Neural cell (in vitro differentiated cells): ENCODE results near the gene GOLGA6L2. TPM values are rescaled to one million over a fixed set of nuclear protein-coding genes. Genes with fewer than 3 reads are reported as not detected.

Source experiments
- H2AFZ ChIP-seq: fragments of 200-600, 300-800 bp; sonication (generic), shearing (Covaris generic); 2 replicates; pipeline ENCODE4 v1.6.0; 2014; ENCODE audit warnings: low read depth, mild to moderate bottlenecking, antibody characterized with exemption, low read length, moderate library complexity
- H3F3A ChIP-seq: fragments of 200-600 bp; shearing (Covaris generic); 2 replicates; pipeline ENCODE4 v1.6.1; 2016; ENCODE audit warnings: mild to moderate bottlenecking, moderate library complexity, mixed read lengths, antibody characterized with exemption, low read length; ENCODE audit not compliant: insufficient read depth, poor library complexity, severe bottlenecking
- H3K27ac ChIP-seq: fragments of 200-600, 300-800 bp; sonication (generic), shearing (Covaris generic); 2 replicates; pipeline ENCODE4 v1.5.1; 2014; ENCODE audit warnings: mild to moderate bottlenecking, low read length, moderate library complexity
- H3K27me3 ChIP-seq: fragments of 300-800, 200-600 bp; sonication (generic), shearing (Covaris generic); 2 replicates; pipeline ENCODE4 v1.6.0; 2014; ENCODE audit warnings: mild to moderate bottlenecking, low read depth, low read length, moderate library complexity; ENCODE audit not compliant: insufficient read depth
- H3K36me3 ChIP-seq: fragments of 300-800, 200-600 bp; sonication (generic), shearing (Covaris generic); 2 replicates; pipeline ENCODE4 v1.5.1; 2014; ENCODE audit warnings: mild to moderate bottlenecking, antibody characterized with exemption, low read length, moderate library complexity; ENCODE audit not compliant: insufficient read depth
- H3K4me2 ChIP-seq: fragments of 300-800, 200-600 bp; sonication (generic), shearing (Covaris generic); 2 replicates; pipeline ENCODE4 v1.6.0; 2014; ENCODE audit warnings: mild to moderate bottlenecking, low read length
- H3K4me3 ChIP-seq: fragments of 300-800, 200-600 bp; sonication (generic), shearing (Covaris generic); 2 replicates; pipeline ENCODE4 v1.5.1; 2014; ENCODE audit warnings: mild to moderate bottlenecking, low read length, moderate library complexity
- H3K79me2 ChIP-seq: fragments of 200-600 bp; shearing (Covaris generic); replicated peaks from 2 replicates; pipeline ENCODE4 v1.6.0; 2014; ENCODE audit warnings: mild to moderate bottlenecking, low read length, moderate library complexity; ENCODE audit not compliant: insufficient read depth
- H3K9ac ChIP-seq: fragments of 300-800, 200-600 bp; sonication (generic), shearing (Covaris generic); 2 replicates; pipeline ENCODE4 v1.6.1; 2016; ENCODE audit warnings: mild to moderate bottlenecking, low read length, mixed read lengths
- H3K9me2 ChIP-seq: fragments of 200-600 bp; shearing (Covaris generic); 2 replicates; pipeline ENCODE4 v1.6.1; 2016; ENCODE audit warnings: mild to moderate bottlenecking, low read length, mixed read lengths; ENCODE audit not compliant: insufficient read depth
- H3K9me3 ChIP-seq: fragments of 200-600, 300-800 bp; sonication (generic), shearing (Covaris generic); 2 replicates; pipeline ENCODE4 v1.6.1; 2016; ENCODE audit warnings: mild to moderate bottlenecking, mixed run types, low read length, moderate library complexity, mixed read lengths
- H4K20me1 ChIP-seq: fragments of 200-600 bp; shearing (Covaris generic); 2 replicates; pipeline ENCODE4 v1.6.1; 2016; ENCODE audit warnings: mild to moderate bottlenecking, mixed run types; ENCODE audit not compliant: insufficient read depth
- CTCF ChIP-seq: fragments of 450-650 bp; IDR thresholded peaks from 2 replicates; pipeline ENCODE4 v1.5.1; 2014; ENCODE audit warnings: antibody characterized with exemption, mild to moderate bottlenecking, moderate library complexity; ENCODE audit not compliant: poor library complexity, severe bottlenecking
- EP300 ChIP-seq: fragments of 450-650 bp; conservative IDR thresholded peaks from 2 replicates; pipeline ENCODE4 v1.6.1; 2014; ENCODE audit warnings: antibody characterized with exemption, mild to moderate bottlenecking, moderate library complexity; ENCODE audit not compliant: poor library complexity, severe bottlenecking
- EZH2 ChIP-seq: fragments of 200-600, 300-800 bp; shearing (Covaris generic), sonication (generic); IDR thresholded peaks from 2 replicates; pipeline ENCODE4 v1.6.1; 2014; ENCODE audit warnings: antibody characterized with exemption, low read length, borderline replicate concordance, mild to moderate bottlenecking; ENCODE audit not compliant: insufficient read depth, poor library complexity, severe bottlenecking
- MXI1 ChIP-seq: fragments of 450-650 bp; conservative IDR thresholded peaks from 2 replicates; pipeline ENCODE4 v1.6.1; 2014; ENCODE audit warnings: antibody characterized with exemption, mild to moderate bottlenecking; ENCODE audit not compliant: poor library complexity, severe bottlenecking
- POLR2AphosphoS5 ChIP-seq: IDR thresholded peaks from 2 replicates; pipeline ENCODE4 v1.6.1; 2012
- RAD21 ChIP-seq: fragments of 450-650 bp; conservative IDR thresholded peaks from 2 replicates; pipeline ENCODE4 v1.6.1; 2014; ENCODE audit warnings: antibody characterized with exemption, mild to moderate bottlenecking, moderate library complexity
- REST ChIP-seq: IDR thresholded peaks from 2 replicates; pipeline ENCODE4 v1.6.1; 2012; ENCODE audit warnings: borderline replicate concordance
- SMC3 ChIP-seq: fragments of 450-650 bp; conservative IDR thresholded peaks from 2 replicates; pipeline ENCODE4 v1.6.1; 2014; ENCODE audit warnings: antibody characterized with exemption, mild to moderate bottlenecking, moderate library complexity; ENCODE audit not compliant: poor library complexity
- TAF1 ChIP-seq: IDR thresholded peaks from 2 replicates; pipeline ENCODE4 v1.6.1; 2012; ENCODE audit warnings: low read depth
- polyA plus RNA-seq: library from polyadenylated mRNA; depleted of rRNA; stranded (reverse); fragments of >200 nt; gene quantifications from 2 replicates; pipeline ENCODE4 v1.2.3, GENCODE V29; 2014

GOLGA6L2 gene
- polyA plus RNA-seq, 1 donor from 2014 or later, result not detected

- Histone ChIP-seq H3K27ac (no peak overlapping the region), H3K4me3 (no peak overlapping the region), H3K79me2 (no peaks in the 10 kb centered on the region), H3K9me2 (no peaks in the 10 kb centered on the region), H3F3A (no peaks in the 10 kb centered on the region), H3K9ac (no peak overlapping the region), H3K9me3 (no peaks in the 10 kb centered on the region), H2AFZ (no peak overlapping the region), H3K27me3 (no peaks in the 10 kb centered on the region), H3K36me3 (no peaks in the 10 kb centered on the region), H4K20me1 (no peaks in the 10 kb centered on the region), H3K4me2 (no peak overlapping the region)
- no peak for TF ChIP-seq CTCF
- no peak for TF ChIP-seq REST
- TF ChIP-seq TAF1, result no peak
- TF ChIP-seq RAD21, result no peak
- no peak for TF ChIP-seq SMC3
- TF ChIP-seq MXI1, result no peak
- no peak for TF ChIP-seq POLR2AphosphoS5
- TF ChIP-seq EZH2, result no peak
- no peak for TF ChIP-seq EP300
Observed at GRCh38 chr15:23424111-23424904, 22.7 kb downstream of the GOLGA6L2 start.

- Histone ChIP-seq H4K20me1 (no peaks in the 10 kb centered on the region), H3K9me3 (no peaks in the 10 kb centered on the region), H3K4me2 (no peak overlapping the region), H3K36me3 (no peaks in the 10 kb centered on the region), H3K9me2 (no peaks in the 10 kb centered on the region), H3K9ac (no peak overlapping the region), H3K27me3 (no peaks in the 10 kb centered on the region), H3K27ac (no peak overlapping the region), H2AFZ (no peak overlapping the region), H3K4me3 (no peak overlapping the region), H3F3A (no peaks in the 10 kb centered on the region), H3K79me2 (no peaks in the 10 kb centered on the region)
- no peak for TF ChIP-seq EP300
- TF ChIP-seq RAD21, result no peak
- no peak for TF ChIP-seq REST
- TF ChIP-seq MXI1, result no peak
- no peak for TF ChIP-seq POLR2AphosphoS5
- no peak for TF ChIP-seq TAF1
- TF ChIP-seq CTCF, result no peak
- no peak for TF ChIP-seq EZH2
- no peak for TF ChIP-seq SMC3
Observed at GRCh38 chr15:23422946-23423708, 23.9 kb downstream of the GOLGA6L2 start.
